Activated CD4-positive, alpha-beta T cell treated with anti-CD3 and anti-CD28 coated beads, Interleukin-2, amount 10 ng/mL, durations not matched to agents 7 days and 5 days (primary cell): ENCODE data around the gene HHIPL2. TPM values are rescaled to one million over a fixed set of nuclear protein-coding genes. Genes with fewer than 3 reads are reported as not detected.
A peak's percentile ranks its signal among the peaks of the same experiment; 100 is the strongest.
"Not testable (repeated sequence)": the region's sequence is repeated elsewhere in the genome, so short reads cannot be mapped to it uniquely, and the experiment has no call there.

Source experiments
- CTCF ChIA-PET: fragments of 350-600 bp; sonication (Branson Sonifier 250); formaldehyde crosslinking; loops from one replicate; lab custom pipeline; 2021; ENCODE audit warnings: antibody characterized with exemption; lab: Charles Lee
- POLR2A ChIA-PET: fragments of 350-600 bp; sonication (Branson Sonifier 250); formaldehyde crosslinking; loops from one replicate; lab custom pipeline; 2021; ENCODE audit warnings: antibody characterized with exemption; lab: Charles Lee
- DNase-seq: peaks from one replicate; pipeline ENCODE4 v3.0.0-alpha.2; 2020
- H3K27ac Mint-ChIP-seq: one replicate; pipeline ENCODE4 v1.8.0; 2021; ENCODE audit warnings: mild to moderate bottlenecking, moderate library complexity, mixed read lengths
- H3K27me3 Mint-ChIP-seq: one replicate; pipeline ENCODE4 v1.8.0; 2021; ENCODE audit warnings: mixed read lengths
- H3K36me3 Mint-ChIP-seq: one replicate; pipeline ENCODE4 v1.8.0; 2021; ENCODE audit warnings: low read depth, mixed read lengths
- H3K4me1 Mint-ChIP-seq: one replicate; pipeline ENCODE4 v1.8.0; 2021; ENCODE audit warnings: mixed read lengths
- H3K4me3 Mint-ChIP-seq: one replicate; pipeline ENCODE4 v1.8.0; 2021; ENCODE audit warnings: mild to moderate bottlenecking, moderate library complexity, mixed read lengths
- H3K9me3 Mint-ChIP-seq: one replicate; pipeline ENCODE4 v1.8.0; 2021; ENCODE audit warnings: mixed read lengths
- total RNA-seq, 2 experiments: library from RNA; stranded (reverse); gene quantifications; one replicate each; pipeline ENCODE4 v1.2.3, GENCODE V29; 2021

The HHIPL2 gene
- total RNA-seq, 2 experiments from 2014 or later = 0.10 to 0.33 TPM

DNA sequence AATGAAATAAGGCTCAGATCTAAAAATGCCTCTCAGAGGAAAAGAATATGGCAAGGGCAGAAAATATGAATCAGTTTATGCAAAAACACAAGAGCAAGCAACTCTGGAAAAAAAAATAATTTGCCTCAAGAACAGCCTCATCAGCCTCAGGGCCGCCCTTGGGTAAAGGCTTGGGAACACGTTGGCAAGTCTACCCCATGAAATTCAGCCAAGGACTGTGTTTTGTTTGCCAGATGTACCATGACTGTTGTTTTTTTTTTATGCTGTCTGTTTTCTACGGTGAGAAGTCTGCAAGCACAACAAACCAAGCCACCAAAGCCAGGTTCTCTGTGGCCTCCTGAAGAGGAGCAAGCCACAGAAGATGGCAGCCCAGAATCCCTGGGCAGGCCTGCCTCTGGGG, 18.0 kb downstream of the HHIPL2 start:
- Mint-ChIP-seq H3K36me3 (no peaks in the 10 kb centered on the region), H3K9me3 (no peaks in the 10 kb centered on the region), H3K4me3 (no peak overlapping the region), H3K27ac (no peak overlapping the region), H3K27me3 (peaks cover 11% of the 10 kb centered on the region), H3K4me1 (no peaks in the 10 kb centered on the region)
- POLR2A ChIA-PET = no interaction called here
- no peak for DNase-seq
- CTCF ChIA-PET = no interaction called here

DNA sequence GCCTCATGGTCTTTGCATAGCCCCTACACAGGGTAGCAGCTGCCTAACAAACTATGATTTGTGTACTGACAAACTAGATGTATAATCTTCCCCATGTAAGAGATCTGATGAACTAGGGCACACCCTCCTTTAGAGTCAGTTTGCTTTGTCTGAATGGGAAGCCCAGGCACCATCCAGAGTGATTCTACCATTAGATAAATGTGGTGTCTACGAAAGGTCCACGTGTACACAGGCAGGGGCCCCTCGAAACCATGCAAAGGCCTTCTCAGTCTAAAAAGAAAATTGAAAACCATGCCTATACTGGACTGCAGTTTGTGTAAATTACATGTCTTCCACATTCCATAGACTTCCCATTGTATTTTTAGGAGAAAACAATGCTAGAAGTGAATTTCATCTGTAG, 18.7 kb downstream of the HHIPL2 start:
- Mint-ChIP-seq H3K36me3 (no peaks in the 10 kb centered on the region), H3K4me1 (no peaks in the 10 kb centered on the region), H3K9me3 (no peaks in the 10 kb centered on the region), H3K4me3 (no peak overlapping the region), H3K27me3 (peaks cover 11% of the 10 kb centered on the region), H3K27ac (no peak overlapping the region)
- CTCF ChIA-PET = interaction anchor here (0.7 kb wide), 1 partner anchor 105 kb away, joined by 3 read pairs; no protein-coding TSS in a partner anchor
- DNase-seq = no peak
- POLR2A ChIA-PET = no interaction called here

DNA sequence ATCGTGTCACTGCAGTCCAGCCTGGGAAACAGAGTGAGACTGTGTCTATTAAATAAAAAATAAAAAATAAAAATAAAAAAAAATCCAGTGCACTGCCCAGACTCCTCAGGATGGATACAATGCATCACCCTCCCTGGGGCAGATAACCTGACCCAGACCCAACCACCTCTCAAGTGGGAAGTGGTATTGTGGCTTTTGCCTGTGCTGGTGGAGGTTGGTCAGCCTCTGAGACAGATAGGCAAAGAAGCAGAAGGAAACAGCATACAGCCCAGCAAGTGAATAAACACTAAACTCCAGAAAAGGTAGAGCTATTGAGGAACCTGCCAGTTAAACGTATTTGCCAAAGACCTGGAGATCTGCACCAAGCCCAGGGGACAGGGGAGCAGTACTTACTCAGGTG, 22.0 kb downstream of the HHIPL2 start:
- Mint-ChIP-seq H3K27me3 (peaks cover 5% of the 10 kb centered on the region), H3K27ac (no peak overlapping the region), H3K4me1 (no peaks in the 10 kb centered on the region), H3K9me3 (peaks cover 2% of the 10 kb centered on the region), H3K4me3 (no peak overlapping the region), H3K36me3 (no peaks in the 10 kb centered on the region)
- CTCF ChIA-PET = no interaction called here
- POLR2A ChIA-PET = no interaction called here
- DNase-seq = no peak

DNA sequence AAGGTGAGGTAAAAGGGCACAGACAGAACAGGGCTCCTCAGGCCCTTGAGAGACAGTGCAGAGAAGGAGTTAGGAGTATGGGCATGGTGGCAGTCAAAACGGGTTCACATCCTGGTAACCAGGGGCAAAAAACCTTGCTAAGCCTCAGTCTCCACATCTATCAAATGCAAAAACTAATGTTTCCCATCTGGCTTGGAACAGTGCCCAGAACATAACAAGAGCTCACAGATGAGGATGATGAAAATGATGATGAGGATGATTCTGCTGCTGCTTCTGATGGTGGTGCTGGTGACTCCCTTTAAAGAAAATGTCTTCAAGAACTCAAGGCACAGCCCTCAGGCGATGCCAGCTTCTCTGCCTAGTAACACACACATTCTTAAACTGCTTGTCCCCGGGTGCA, 24.1 kb downstream of the HHIPL2 start:
- peaks cover 5% of the 10 kb centered on the region for H3K27me3 Mint-ChIP-seq
- POLR2A ChIA-PET = no interaction called here
- no peaks in the 10 kb centered on the region for H3K36me3 Mint-ChIP-seq
- H3K27ac Mint-ChIP-seq = no peak overlapping the region
- CTCF ChIA-PET = no interaction called here
- no peaks in the 10 kb centered on the region for H3K4me1 Mint-ChIP-seq
- no peak overlapping the region for H3K4me3 Mint-ChIP-seq
- DNase-seq = no peak
- H3K9me3 Mint-ChIP-seq = peaks cover 2% of the 10 kb centered on the region

- no peaks in the 10 kb centered on the region for H3K36me3 Mint-ChIP-seq
- no peak overlapping the region for H3K27ac Mint-ChIP-seq
- no peaks in the 10 kb centered on the region for H3K4me1 Mint-ChIP-seq
- CTCF ChIA-PET = no interaction called here
- DNase-seq = no peak
- POLR2A ChIA-PET = no interaction called here
- H3K9me3 Mint-ChIP-seq = peaks cover 2% of the 10 kb centered on the region
- peaks cover 3% of the 10 kb centered on the region for H3K27me3 Mint-ChIP-seq
- no peak overlapping the region for H3K4me3 Mint-ChIP-seq
Measured at GRCh38 chr1:222522105-222522915, 25.6 kb downstream of the HHIPL2 start.

- peaks cover 2% of the 10 kb centered on the region for H3K9me3 Mint-ChIP-seq
- DNase-seq = no peak
- H3K27me3 Mint-ChIP-seq = peaks cover 2% of the 10 kb centered on the region
- no peak overlapping the region for H3K27ac Mint-ChIP-seq
- H3K4me3 Mint-ChIP-seq = no peak overlapping the region
- H3K4me1 Mint-ChIP-seq = no peaks in the 10 kb centered on the region
- CTCF ChIA-PET = no interaction called here
- no peaks in the 10 kb centered on the region for H3K36me3 Mint-ChIP-seq
- POLR2A ChIA-PET = no interaction called here
Measured at GRCh38 chr1:222521299-222522104, 26.4 kb downstream of the HHIPL2 start.

- DNase-seq, H3K27ac Mint-ChIP-seq, CTCF ChIA-PET, POLR2A ChIA-PET, H3K4me1 Mint-ChIP-seq, H3K36me3 Mint-ChIP-seq, H3K9me3 Mint-ChIP-seq, H3K4me3 Mint-ChIP-seq, H3K27me3 Mint-ChIP-seq: not testable (repeated sequence)
Measured at GRCh38 chr1:222489496-222489895, 58.4 kb downstream of the HHIPL2 start.

- H3K27ac Mint-ChIP-seq, H3K36me3 Mint-ChIP-seq, H3K9me3 Mint-ChIP-seq, POLR2A ChIA-PET, DNase-seq, H3K27me3 Mint-ChIP-seq, H3K4me1 Mint-ChIP-seq, CTCF ChIA-PET, H3K4me3 Mint-ChIP-seq: not testable (repeated sequence)
Measured at GRCh38 chr1:222487774-222488173, 60.1 kb downstream of the HHIPL2 start.

- POLR2A ChIA-PET, H3K27me3 Mint-ChIP-seq, H3K27ac Mint-ChIP-seq, H3K4me3 Mint-ChIP-seq, H3K4me1 Mint-ChIP-seq, H3K36me3 Mint-ChIP-seq, DNase-seq, H3K9me3 Mint-ChIP-seq, CTCF ChIA-PET: not testable (repeated sequence)
Measured at GRCh38 chr1:222484005-222484404, 63.9 kb downstream of the HHIPL2 start.

DNA sequence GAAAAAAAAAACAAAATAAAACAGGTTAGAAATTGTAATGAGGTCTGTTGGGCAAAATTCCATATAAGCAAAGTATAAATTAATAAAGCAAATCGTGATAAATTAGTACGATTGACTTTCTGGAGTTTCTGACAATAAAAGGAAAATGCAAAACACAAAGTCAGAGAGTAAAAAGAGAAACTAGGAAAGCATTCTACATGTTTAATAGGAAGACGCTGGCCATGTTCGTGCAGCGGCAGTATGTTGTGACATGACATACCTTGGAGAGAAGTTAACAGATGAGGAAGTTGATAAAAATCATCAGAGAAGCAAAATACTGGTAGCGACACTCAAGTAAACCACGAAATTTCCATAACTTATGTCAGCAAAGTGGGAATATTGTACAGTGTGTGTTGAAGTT, 68.3 kb downstream of the HHIPL2 start:
- H3K9me3 Mint-ChIP-seq, H3K27me3 Mint-ChIP-seq, H3K4me1 Mint-ChIP-seq, H3K4me3 Mint-ChIP-seq, POLR2A ChIA-PET, H3K27ac Mint-ChIP-seq, CTCF ChIA-PET, DNase-seq, H3K36me3 Mint-ChIP-seq: not testable (repeated sequence)

DNA sequence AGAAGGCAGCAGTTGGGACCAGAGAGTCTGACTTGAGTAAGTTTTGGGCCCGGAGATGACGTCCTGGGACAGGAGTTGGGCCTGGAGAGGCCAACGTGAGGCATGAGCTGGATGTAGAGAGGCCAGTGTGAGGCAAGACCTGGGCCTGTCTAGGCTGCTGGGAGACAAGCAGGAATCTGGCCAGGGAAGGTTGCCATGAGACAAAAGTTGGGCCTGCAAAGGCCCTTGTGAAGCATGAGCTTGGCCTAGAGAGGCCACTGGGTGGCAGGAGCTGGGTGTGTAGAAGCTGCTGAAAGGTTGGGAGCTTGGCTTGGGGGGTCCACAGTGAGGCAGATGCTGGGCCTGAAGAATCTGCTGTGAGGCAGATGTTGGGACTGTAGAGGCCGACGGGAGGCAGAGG, 71.5 kb downstream of the HHIPL2 start:
- H3K4me1 Mint-ChIP-seq, H3K4me3 Mint-ChIP-seq, H3K27me3 Mint-ChIP-seq, CTCF ChIA-PET, H3K36me3 Mint-ChIP-seq, DNase-seq, POLR2A ChIA-PET, H3K9me3 Mint-ChIP-seq: not testable (repeated sequence)
- peak overlapping the region; percentile 4 for H3K27ac Mint-ChIP-seq

DNA sequence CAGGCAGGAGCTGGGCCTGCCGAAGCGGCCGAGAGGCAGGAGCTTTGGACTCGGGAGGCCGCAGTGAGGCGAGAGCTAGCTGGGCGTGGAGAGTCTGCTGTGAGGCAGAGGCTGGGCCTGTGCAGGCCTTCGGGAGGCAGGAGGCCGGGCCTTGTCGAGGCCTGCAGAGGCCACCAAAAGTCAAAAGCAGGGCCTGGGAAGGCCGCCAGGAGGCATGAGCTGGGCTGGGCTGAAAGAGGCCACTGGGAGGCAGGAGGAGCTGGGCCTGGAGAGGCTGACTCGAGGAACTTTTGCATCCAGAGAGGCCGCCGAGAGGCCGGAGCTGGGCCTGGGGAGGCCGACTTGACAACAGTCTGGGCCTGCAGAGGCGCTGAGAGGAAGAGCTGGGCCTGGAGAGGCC, 74.2 kb downstream of the HHIPL2 start:
- CTCF ChIA-PET = interaction anchor here (0.7 kb wide), 1 partner anchor 161 kb away, joined by 3 read pairs; no protein-coding TSS in a partner anchor
- not testable (repeated sequence) for DNase-seq, H3K36me3 Mint-ChIP-seq

DNA sequence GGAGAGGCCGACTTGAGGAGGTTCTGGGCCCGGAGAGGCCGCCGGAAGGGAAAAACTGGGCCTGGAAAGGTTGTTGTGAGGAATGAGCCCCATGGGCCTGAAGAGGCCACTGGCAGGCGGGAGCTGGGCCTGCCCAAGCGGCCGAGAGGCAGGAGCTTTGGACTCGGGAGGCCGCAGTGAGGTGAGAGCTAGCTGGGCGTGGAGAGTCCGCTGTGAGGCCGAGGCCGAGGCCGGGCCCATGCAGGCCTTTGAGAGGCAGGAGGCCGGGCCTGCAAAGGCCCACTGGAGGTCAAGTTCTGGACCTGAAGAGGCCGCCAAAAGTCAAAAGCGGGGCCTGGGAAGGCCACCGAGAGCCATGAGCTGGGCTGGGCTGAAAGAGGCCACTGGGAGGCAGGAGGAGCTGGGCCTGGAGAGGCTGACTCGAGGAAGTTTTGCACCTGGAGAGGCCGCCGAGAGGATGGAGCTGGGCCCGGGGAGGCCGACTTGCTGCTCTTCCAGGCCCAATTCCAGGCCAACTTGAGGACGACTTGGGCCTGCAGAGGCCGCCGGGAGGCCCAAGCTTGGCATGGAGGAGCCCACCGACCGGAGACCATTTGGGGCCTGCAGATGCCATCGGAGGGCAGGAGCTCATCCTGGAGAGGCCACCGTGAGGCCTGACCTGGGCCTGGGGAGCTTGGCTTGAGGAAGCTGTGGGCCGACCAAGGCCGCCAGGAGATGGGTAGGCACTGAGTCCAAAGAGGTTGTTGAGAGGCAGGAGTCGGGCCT, 74.9 kb downstream of the HHIPL2 start:
- CTCF ChIA-PET = interaction anchor here (0.6 to 0.7 kb wide), 3 partner anchors 12 to 149 kb away, joined by 3 read pairs; no protein-coding TSS in a partner anchor
- H3K4me1 Mint-ChIP-seq, H3K4me3 Mint-ChIP-seq, DNase-seq, H3K27ac Mint-ChIP-seq, H3K9me3 Mint-ChIP-seq, POLR2A ChIA-PET, H3K36me3 Mint-ChIP-seq, H3K27me3 Mint-ChIP-seq: not testable (repeated sequence)

More for the DNA sequence above, 74.2 kb downstream of the HHIPL2 start:
- H3K27ac Mint-ChIP-seq, POLR2A ChIA-PET, H3K9me3 Mint-ChIP-seq, H3K27me3 Mint-ChIP-seq, H3K4me1 Mint-ChIP-seq, H3K4me3 Mint-ChIP-seq: not testable (repeated sequence)
